H1 (cell line): ENCODE measurements around the gene PCDHB13. TPM values are rescaled to one million over a fixed set of nuclear protein-coding genes. Genes with fewer than 3 reads are reported as not detected.
"Not testable (repeated sequence)": the region's sequence is repeated elsewhere in the genome, so short reads cannot be mapped to it uniquely, and the experiment has no call there.

Experiments
- CTCF ChIA-PET: fragments of 300-600 bp; sonication (Branson Sonifier 250); formaldehyde crosslinking; loops from one replicate; lab custom pipeline; 2021; ENCODE audit not compliant: partially characterized antibody; lab: Charles Lee
- POLR2A ChIA-PET: fragments of 300-600 bp; sonication (Branson Sonifier 250); formaldehyde crosslinking; loops from one replicate; lab custom pipeline; 2021; ENCODE audit warnings: inconsistent platforms; ENCODE audit not compliant: partially characterized antibody; lab: Charles Lee
- DNase-seq, 2 experiments: peaks; one replicate each; pipeline versions ENCODE4 v3.0.0 to v3.0.0-alpha.2; 2010 to 2022; ENCODE audit warnings: low spot score in 2 of 2, low read depth in 1 of 2, mixed read lengths in 1 of 2
- FAIRE-seq: peaks from 2 replicates; lab custom pipeline; 2011; peaks lifted over from hg19 to GRCh38; lab: Jason Lieb, UNC
- H2AFZ ChIP-seq: 2 replicates; pipeline ENCODE4 v1.8.1; 2012; ENCODE audit warnings: low read length, inconsistent platforms
- H2AK5ac ChIP-seq: 2 replicates; pipeline ENCODE4 v1.6.1; 2013; ENCODE audit warnings: low read depth, low read length
- H2BK120ac ChIP-seq: replicated peaks from 2 replicates; pipeline ENCODE3; 2013; ENCODE audit warnings: low read depth, low read length, inconsistent platforms
- H2BK12ac ChIP-seq: 2 replicates; pipeline ENCODE4 v1.6.1; 2013; ENCODE audit warnings: low read depth, low read length
- H2BK15ac ChIP-seq: 2 replicates; pipeline ENCODE4 v1.6.1; 2013; ENCODE audit warnings: low read length
- H2BK20ac ChIP-seq: 2 replicates; pipeline ENCODE4 v1.6.1; 2013; ENCODE audit warnings: low read length
- H2BK5ac ChIP-seq: 2 replicates; pipeline ENCODE4 v1.6.1; 2013; ENCODE audit warnings: low read depth, low read length
- H3K14ac ChIP-seq: 2 replicates; pipeline ENCODE4 v1.6.1; 2013; ENCODE audit warnings: inconsistent platforms; ENCODE audit not compliant: insufficient read length
- H3K18ac ChIP-seq: 2 replicates; pipeline ENCODE4 v1.6.1; 2013; ENCODE audit warnings: low read length; ENCODE audit errors: extremely low read depth
- H3K23ac ChIP-seq: 2 replicates; pipeline ENCODE4 v1.6.1; 2013; ENCODE audit warnings: inconsistent platforms; ENCODE audit not compliant: insufficient read length
- H3K23me2 ChIP-seq: 2 replicates; pipeline ENCODE4 v1.6.1; 2013; ENCODE audit warnings: low read depth, low read length
- H3K27ac ChIP-seq: 2 replicates; pipeline ENCODE4 v1.6.1; 2011; ENCODE audit warnings: low read depth, low read length, inconsistent platforms
- H3K27me3 ChIP-seq, 4 experiments: replicated peaks in 1 of 4; 1 replicate in 1 of 4; 2 replicates in 3 of 4; pipeline versions ENCODE4 v1.6.1 to v1.8.1; 2011 to 2013; ENCODE audit warnings: low read length in 3 of 4, mild to moderate bottlenecking in 3 of 4, inconsistent platforms in 2 of 4, mixed read lengths in 2 of 4, moderate library complexity in 1 of 4; ENCODE audit not compliant: control insufficient read depth in 3 of 4, insufficient read depth in 3 of 4; ENCODE audit errors: extremely low read depth in 1 of 4
- H3K36me3 ChIP-seq, 4 experiments: 2 replicates each; pipeline versions ENCODE4 v1.6.1 to v1.8.1; 2011 to 2013; ENCODE audit warnings: mild to moderate bottlenecking in 4 of 4, low read length in 3 of 4, moderate library complexity in 2 of 4, control low read depth in 1 of 4, inconsistent platforms in 1 of 4; ENCODE audit not compliant: insufficient read depth in 4 of 4, control insufficient read depth in 2 of 4
- H3K4ac ChIP-seq: replicated peaks from 2 replicates; pipeline ENCODE3; 2013; ENCODE audit warnings: low read length, low read depth, mixed read lengths, inconsistent platforms; ENCODE audit not compliant: insufficient read length
- H3K4me1 ChIP-seq, 4 experiments: replicated peaks in 1 of 4; 1 replicate in 1 of 4; 2 replicates in 3 of 4; pipeline versions ENCODE4 v1.6.1 to v1.8.1; 2011 to 2013; ENCODE audit warnings: low read length in 3 of 4, inconsistent platforms in 2 of 4, mixed read lengths in 1 of 4; ENCODE audit not compliant: insufficient read depth in 4 of 4, control insufficient read depth in 3 of 4
- H3K4me2 ChIP-seq, 2 experiments: 2 replicates each; pipeline versions ENCODE4 v1.6.1 to v1.8.1; 2011 to 2013; ENCODE audit warnings: low read depth in 2 of 2, low read length in 2 of 2, control low read depth in 1 of 2, inconsistent platforms in 1 of 2, mild to moderate bottlenecking in 1 of 2; ENCODE audit not compliant: insufficient read depth in 1 of 2
- H3K4me3 ChIP-seq, 4 experiments: fragments of 200-600, 300-600 bp in 1 of 4; sonication (generic), shearing (Covaris generic), sonication (Bioruptor Twin) in 1 of 4; 2 replicates each; pipeline versions ENCODE4 v1.5.1 to v1.8.1; 2011 to 2016; ENCODE audit warnings: low read length in 4 of 4, low read depth in 3 of 4, control low read depth in 2 of 4, inconsistent platforms in 2 of 4, mild to moderate bottlenecking in 2 of 4, mixed read lengths in 1 of 4, moderate library complexity in 1 of 4; ENCODE audit not compliant: insufficient read depth in 2 of 4; ENCODE audit errors: extremely low read depth in 1 of 4
- H3K56ac ChIP-seq: replicated peaks from 2 replicates; pipeline ENCODE3; 2013; ENCODE audit warnings: low read depth, mild to moderate bottlenecking, mixed read lengths, low read length, inconsistent platforms; ENCODE audit not compliant: insufficient read length
- H3K79me1 ChIP-seq: 2 replicates; pipeline ENCODE4 v1.6.1; 2013; ENCODE audit warnings: low read depth, low read length, control low read depth
- H3K79me2 ChIP-seq, 2 experiments: 2 replicates each; pipeline versions ENCODE4 v1.6.1 to v1.8.1; 2012 to 2013; ENCODE audit warnings: low read length in 2 of 2, mild to moderate bottlenecking in 2 of 2, inconsistent platforms in 1 of 2; ENCODE audit not compliant: insufficient read depth in 2 of 2, control insufficient read depth in 1 of 2
- H3K9ac ChIP-seq, 4 experiments: replicated peaks in 1 of 4; 1 replicate in 1 of 4; 2 replicates in 3 of 4; pipeline versions ENCODE4 v1.6.1 to v1.8.1; 2011 to 2013; ENCODE audit warnings: low read depth in 3 of 4, low read length in 3 of 4, control low read depth in 2 of 4, mild to moderate bottlenecking in 2 of 4, moderate library complexity in 2 of 4, inconsistent platforms in 1 of 4; ENCODE audit errors: extremely low read depth in 1 of 4
- H3K9me3 ChIP-seq, 2 experiments: 2 replicates each; pipeline versions ENCODE4 v1.6.1 to v1.8.1; 2012 to 2013; ENCODE audit warnings: mild to moderate bottlenecking in 2 of 2, moderate library complexity in 2 of 2, control low read depth in 1 of 2, inconsistent platforms in 1 of 2, low read depth in 1 of 2, low read length in 1 of 2, mixed read lengths in 1 of 2; ENCODE audit not compliant: insufficient read depth in 2 of 2
- H4K20me1 ChIP-seq, 2 experiments: replicated peaks in 1 of 2; 2 replicates each; pipeline versions ENCODE3 to v1.8.1; 2011 to 2013; ENCODE audit warnings: inconsistent platforms in 2 of 2, low read length in 2 of 2, mild to moderate bottlenecking in 1 of 2; ENCODE audit not compliant: insufficient read depth in 2 of 2, control insufficient read depth in 1 of 2
- H4K5ac ChIP-seq: 2 replicates; pipeline ENCODE4 v1.6.1; 2013; ENCODE audit warnings: low read length, low read depth, mixed read lengths, inconsistent platforms; ENCODE audit not compliant: insufficient read length
- H4K8ac ChIP-seq: 2 replicates; pipeline ENCODE4 v1.8.0; 2013; ENCODE audit warnings: mild to moderate bottlenecking, moderate library complexity, low read length, inconsistent platforms; ENCODE audit not compliant: insufficient read depth; ENCODE audit errors: extremely low read depth
- H4K91ac ChIP-seq: replicated peaks from 2 replicates; pipeline ENCODE3; 2013; ENCODE audit warnings: low read length, mixed read lengths, inconsistent platforms; ENCODE audit not compliant: insufficient read length
- WGBS, 2 experiments: shearing (Covaris generic) in 1 of 2; methylation state at CpG; one replicate each; pipeline versions ENCODE4 v1.1.6 to v1.1.7; 2013 to 2015; ENCODE audit warnings: low lambda C conversion rate in 2 of 2, mixed read lengths in 2 of 2, inconsistent platforms in 1 of 2, low coverage in 1 of 2, missing lambda C conversion rate in 1 of 2; ENCODE audit not compliant: insufficient replicate concordance in 2 of 2, insufficient coverage in 1 of 2, insufficient read length in 1 of 2; ENCODE audit errors: extremely low coverage in 1 of 2, missing lambda C conversion rate in 1 of 2; 5-methylcytosine and 5-hydroxymethylcytosine counted together
- polyA plus RNA-seq, 7 experiments: library from polyadenylated mRNA; depleted of rRNA in 3 of 7; stranded (reverse) in 5 of 7; unstranded in 2 of 7; fragments of >200 nt in 5 of 7; fragments of 200-250 nt in 2 of 7; gene quantifications; 1 replicate in 5 of 7; 2 replicates in 1 of 7; 4 replicates in 1 of 7; pipeline versions ENCODE4 v1.2.1 to v1.2.3, GENCODE V29; 2011 to 2013; ENCODE audit warnings: missing spikeins in 2 of 7, mixed read lengths in 2 of 7
- total RNA-seq: library from RNA; stranded (reverse); fragmentation: NEBNext Ultra II Directional; extraction: Animal tissue kit (Norgen Biotek cat#: 25700); gene quantifications from 2 replicates; pipeline ENCODE4 v1.2.1, GENCODE V29; 2021

The PCDHB13 gene
- total and polyA plus RNA-seq, 2 of the 8 experiments (the other 6 are each of a cell fraction or from before 2014, with no cell fraction given) = 1.1 to 1.4 TPM

DNA sequence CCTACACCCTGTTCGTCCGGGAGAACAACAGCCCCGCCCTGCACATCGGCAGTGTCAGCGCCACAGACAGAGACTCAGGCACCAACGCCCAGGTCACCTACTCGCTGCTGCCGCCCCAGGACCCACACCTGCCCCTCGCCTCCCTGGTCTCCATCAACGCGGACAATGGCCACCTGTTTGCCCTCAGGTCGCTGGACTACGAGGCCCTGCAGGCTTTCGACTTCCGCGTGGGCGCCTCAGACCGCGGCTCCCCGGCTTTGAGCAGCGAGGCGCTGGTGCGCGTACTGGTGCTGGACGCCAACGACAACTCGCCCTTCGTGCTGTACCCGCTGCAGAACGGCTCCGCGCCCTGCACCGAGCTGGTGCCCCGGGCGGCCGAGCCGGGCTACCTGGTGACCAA is 25.0 kb upstream of the PCDHB13 start:
- not testable (repeated sequence) for H2BK12ac ChIP-seq

GRCh38 chr5:141189131-141189530 is 24.6 kb upstream of the PCDHB13 start:
- H4K8ac ChIP-seq, H3K27ac ChIP-seq: not testable (repeated sequence)

More for the DNA sequence above, 25.0 kb upstream of the PCDHB13 start:
- H3K4ac ChIP-seq, H3K4me2 ChIP-seq, H4K20me1 ChIP-seq, H2AK5ac ChIP-seq, DNase-seq, H4K8ac ChIP-seq, H4K91ac ChIP-seq, POLR2A ChIA-PET, H3K36me3 ChIP-seq, H2AFZ ChIP-seq, H3K23ac ChIP-seq, H3K4me1 ChIP-seq, H3K79me2 ChIP-seq, H3K18ac ChIP-seq, H3K14ac ChIP-seq, H3K4me3 ChIP-seq, H3K9ac ChIP-seq, H2BK20ac ChIP-seq, H3K9me3 ChIP-seq, H3K27me3 ChIP-seq, H2BK5ac ChIP-seq, H4K5ac ChIP-seq, H2BK120ac ChIP-seq, H3K56ac ChIP-seq, H3K23me2 ChIP-seq, H3K79me1 ChIP-seq, H2BK15ac ChIP-seq, FAIRE-seq, H3K27ac ChIP-seq: not testable (repeated sequence)
- CTCF ChIA-PET = interaction anchor here (1.6 to 3.8 kb wide), 6 partner anchors 9 to 63 kb away, joined by 4 to 39 read pairs (median 6); partner anchors contain the start of genes PCDHB11 and PCDHB8
- WGBS, 2 experiments = 90% methylated on average over 12 of the region's 37 CpGs; no CpG with 5 or more reads in 1 of the 2 experiments

More at GRCh38 chr5:141189131-141189530, 24.6 kb upstream of the PCDHB13 start:
- H3K4me2 ChIP-seq, H2BK20ac ChIP-seq, H3K4ac ChIP-seq, H3K23ac ChIP-seq, H3K14ac ChIP-seq, H3K79me1 ChIP-seq, H3K9me3 ChIP-seq, H3K36me3 ChIP-seq, H2BK120ac ChIP-seq, H3K79me2 ChIP-seq, POLR2A ChIA-PET, DNase-seq, H2AK5ac ChIP-seq, H3K4me3 ChIP-seq, H3K56ac ChIP-seq, H3K4me1 ChIP-seq, H2BK5ac ChIP-seq, H3K23me2 ChIP-seq, H4K20me1 ChIP-seq, H4K5ac ChIP-seq, H2BK12ac ChIP-seq, H3K18ac ChIP-seq, H3K27me3 ChIP-seq, H3K9ac ChIP-seq, H4K91ac ChIP-seq, H2BK15ac ChIP-seq, FAIRE-seq, H2AFZ ChIP-seq: not testable (repeated sequence)
- 96% methylated on average over 18 of the region's 35 CpGs; no CpG with 5 or more reads in 1 of the 2 experiments for WGBS, 2 experiments
- CTCF ChIA-PET = interaction anchor here (0.6 to 3.8 kb wide), 5 partner anchors 8 to 63 kb away, joined by 3 to 21 read pairs (median 4); partner anchors contain the start of genes PCDHB11, PCDHB14 and PCDHB8
